NCI-H2029 (cell line): ENCODE results near the gene NTN1.
"Not testable (repeated sequence)": the region's sequence is repeated elsewhere in the genome, so short reads cannot be mapped to it uniquely, and the experiment has no call there.

Source experiments
- DNase-seq: peaks from one replicate; lab custom pipeline; 2025; lab: John Stamatoyannopoulos, UW

NTN1 gene

DNA sequence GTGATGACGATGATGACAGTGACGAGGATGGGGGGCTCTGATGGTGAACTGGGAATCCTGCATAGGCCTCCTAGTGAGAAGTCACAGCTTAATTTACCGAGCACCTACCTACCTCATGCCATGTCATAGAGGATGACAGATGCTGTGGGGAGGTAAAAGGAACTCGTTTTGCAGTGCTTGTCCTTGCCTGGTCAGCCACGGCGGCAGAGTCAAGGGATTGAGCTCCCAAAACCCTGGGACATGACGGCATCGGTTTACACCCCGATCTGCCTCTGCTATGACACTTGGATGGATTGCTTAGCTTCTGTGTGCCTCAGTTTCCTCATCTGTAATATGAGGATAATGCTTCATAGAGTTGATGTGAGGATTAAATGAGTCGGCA lies 103.2 kb downstream of the NTN1 start:
- DNase-seq = no peak

DNA sequence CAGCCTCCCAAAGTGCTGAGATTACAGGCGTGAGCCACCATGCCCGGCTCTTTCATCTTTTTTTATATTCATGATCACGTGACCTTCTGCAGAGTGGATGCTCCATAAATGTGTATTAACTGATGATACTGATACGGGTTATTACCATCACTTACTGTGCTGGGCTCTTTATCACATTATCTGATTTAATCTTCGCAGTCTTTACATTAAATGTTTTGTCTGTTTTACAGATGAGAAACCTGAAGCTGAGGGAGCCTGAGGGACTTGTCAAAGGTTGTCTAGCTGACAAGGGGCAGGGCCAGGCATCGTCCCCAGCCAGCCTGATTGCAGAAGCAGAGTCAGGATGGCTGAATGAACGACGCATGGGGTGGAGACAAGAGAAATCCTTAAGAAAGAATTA lies 104.4 kb downstream of the NTN1 start:
- no peak for DNase-seq

DNA sequence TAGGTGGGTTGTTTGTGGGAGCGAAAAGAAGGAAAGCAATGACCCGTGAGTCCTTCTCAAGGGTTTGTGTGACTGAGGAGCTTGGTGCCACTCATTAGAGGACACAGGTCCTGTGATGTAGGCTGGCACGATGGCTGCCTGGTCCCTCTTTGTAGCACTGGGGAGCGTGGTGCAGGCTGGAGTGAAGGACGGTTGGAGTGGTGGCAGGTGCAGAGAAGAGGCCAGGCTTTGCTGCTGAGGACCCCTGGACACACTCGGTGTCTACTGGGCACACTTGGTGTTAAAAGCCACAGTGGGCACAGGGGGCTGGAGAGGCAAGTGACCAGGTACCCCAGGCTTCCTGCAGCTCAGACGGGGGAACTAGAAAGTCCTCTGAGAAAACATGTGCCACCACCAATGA lies 106.0 kb downstream of the NTN1 start:
- DNase-seq = no peak

DNA sequence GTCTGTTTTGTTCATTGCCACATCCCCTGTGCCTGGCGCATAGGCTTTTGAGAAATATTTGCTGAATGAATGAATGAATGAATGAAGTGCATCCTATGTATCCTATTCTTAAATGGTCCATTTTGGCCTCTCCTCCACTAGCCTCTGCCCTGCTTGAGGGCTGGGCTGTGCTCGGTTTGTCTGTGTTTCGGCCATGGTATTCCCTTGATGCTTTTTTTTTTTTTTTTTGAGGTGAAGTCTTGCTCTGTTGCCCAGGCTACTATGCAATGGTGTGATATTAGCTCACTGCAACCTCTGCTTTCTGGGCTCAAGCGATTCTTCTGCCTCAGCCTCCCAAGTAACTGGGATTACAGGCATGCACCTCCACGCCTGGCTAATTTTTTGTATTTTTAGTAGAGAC lies 110.1 kb downstream of the NTN1 start:
- no peak for DNase-seq

DNA sequence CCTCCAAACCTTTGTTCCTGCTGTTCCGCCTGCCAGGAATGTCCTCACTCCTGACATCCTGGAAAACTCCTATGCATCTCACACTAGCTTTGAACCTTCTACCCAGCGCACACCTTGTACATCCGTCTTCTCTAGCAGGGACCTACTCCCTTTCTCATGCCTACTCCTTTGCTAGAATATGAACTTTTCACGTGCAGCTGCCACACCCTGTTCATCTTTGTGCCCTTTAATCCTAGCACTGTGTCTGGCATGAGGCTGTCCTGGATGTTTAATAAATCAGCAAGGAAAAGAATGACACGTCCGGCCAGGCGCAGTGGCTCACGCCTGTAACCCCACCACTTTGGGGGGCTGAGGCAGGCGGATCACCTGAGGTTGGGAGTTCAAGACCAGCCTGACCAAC lies 111.0 kb downstream of the NTN1 start:
- no peak for DNase-seq

DNA sequence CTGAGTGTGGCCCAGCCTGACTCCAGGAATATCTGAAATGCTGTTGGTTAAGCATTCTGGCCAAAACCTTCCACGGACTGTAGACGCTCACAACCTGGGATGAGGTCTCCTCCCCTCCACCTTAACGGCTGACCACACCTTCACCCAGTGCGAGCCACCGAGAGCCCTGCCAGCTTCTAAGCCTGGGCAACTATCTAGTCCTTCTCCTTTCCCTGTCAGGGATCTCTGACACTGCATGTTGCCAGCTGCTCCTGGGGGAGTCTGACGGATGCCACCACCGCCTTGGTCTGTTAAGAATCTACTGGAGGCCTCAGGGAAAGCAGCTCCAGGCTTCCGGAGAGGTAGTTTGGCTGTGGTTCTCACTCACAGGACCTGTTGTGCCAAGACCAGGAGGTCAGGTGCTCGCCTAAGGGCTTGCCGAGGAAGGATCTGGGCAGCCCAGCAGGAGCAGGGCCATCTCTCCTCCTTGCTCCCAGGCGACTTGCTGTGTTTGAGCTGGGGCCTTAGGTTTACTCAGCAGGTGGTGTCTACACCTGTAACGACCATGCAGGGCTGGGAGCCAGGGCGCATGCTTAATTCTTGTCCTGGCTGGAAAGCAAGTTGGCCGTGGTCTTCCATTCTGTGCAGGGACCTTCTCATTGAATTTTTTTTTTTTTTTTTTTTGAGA lies 111.8 kb downstream of the NTN1 start:
- no peak for DNase-seq

DNA sequence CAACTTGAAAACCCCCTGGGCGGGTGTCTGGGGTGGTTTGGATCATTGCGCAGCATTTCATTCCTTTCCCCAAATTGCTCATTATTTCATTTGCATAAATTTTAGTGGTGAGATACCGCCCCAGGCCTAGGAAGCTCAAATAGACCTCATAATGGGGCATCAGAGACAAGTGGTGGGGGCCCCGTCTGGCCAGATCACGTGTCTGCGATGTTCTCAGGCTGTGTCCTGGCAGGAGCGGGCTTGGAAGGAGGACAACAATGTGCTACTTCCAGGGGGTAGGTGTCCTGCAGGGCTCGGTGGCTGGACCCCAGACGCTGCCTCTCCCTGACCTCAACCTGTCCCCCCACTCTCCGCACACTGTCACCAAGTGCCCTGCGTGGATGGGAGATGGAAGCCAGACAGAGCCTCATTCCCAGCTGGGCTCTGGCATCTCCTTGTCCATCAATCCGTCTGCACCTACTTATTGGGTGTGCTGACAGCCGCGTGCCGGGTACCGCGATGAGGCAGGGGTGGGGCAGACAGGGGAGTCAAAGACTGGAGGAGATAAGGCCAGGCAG lies 116.9 kb downstream of the NTN1 start:
- no peak for DNase-seq

DNA sequence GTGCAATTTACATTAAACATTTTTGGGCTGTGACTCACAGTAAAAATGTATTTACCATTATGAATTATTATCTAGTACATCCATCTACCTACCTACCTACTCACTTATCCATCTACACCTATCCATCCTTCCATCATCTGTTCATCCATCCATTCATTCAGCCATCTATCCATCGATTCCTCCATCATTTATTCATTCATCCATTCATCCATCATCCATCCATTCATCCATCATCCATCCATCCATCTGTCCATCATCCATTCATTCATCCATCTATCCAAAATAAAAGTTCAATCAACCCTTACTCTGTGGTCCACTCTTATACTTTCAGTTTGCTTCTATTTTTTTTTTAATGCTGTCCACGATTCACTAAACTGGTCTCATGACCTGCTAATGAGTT lies 118.4 kb downstream of the NTN1 start:
- no peak for DNase-seq

DNA sequence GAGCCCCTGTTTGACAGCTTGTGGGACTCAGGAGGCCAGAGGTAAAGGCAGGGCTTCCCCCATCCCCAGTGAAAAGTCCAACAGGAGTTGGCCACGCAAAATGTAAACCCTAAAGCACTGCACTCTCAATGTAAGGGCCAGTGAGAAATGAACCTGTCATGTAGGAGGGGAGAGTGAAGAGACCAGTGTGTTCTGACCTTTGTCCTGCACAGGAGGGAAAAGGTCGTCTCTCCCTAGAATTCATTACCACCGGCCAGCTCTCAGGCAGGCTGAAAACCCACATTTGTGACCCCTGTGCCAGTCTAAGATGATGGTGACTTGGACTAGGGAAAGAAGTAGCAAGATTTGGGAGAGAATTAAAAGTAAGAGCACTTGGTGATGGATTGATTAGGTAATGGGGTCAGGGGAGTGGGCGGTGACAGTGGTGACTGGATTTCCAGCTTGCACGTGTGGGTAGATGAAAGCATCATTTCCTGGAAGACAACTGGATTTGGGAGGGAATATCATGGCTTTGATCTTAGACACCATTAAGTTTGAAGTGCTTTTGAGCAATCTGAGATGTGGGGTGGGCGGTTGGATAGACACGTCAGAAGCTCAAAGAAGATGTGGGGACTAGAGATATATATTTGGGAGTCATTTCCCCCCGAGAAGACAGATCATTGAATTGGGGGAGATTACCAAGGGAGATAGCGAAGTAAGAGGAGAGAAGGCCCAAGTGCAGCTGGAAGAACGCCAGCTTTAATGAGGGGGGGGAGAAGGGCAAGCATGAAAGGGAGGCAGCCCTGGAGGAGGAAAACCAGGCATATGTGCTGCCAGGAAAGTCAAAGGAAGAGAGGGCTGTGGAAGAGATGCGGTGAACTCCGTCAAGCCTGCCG lies 119.5 kb downstream of the NTN1 start:
- no peak for DNase-seq

DNA sequence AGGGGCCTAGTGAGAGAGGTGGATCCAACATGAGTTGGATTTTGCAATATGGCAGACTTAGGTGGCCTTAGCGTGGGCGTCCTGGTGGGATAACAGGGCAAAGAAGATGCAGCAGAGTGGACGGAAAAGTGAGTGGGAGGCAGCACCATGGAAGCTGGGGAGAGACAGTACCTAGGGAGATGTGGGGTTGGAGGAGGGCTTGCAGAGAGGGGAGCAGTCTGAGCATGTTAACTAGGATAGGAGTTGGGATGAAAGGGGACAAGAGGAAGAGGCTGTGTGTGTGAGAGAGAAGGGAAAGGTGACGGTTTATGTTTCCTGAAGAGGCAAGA lies 120.1 kb downstream of the NTN1 start:
- no peak for DNase-seq

DNA sequence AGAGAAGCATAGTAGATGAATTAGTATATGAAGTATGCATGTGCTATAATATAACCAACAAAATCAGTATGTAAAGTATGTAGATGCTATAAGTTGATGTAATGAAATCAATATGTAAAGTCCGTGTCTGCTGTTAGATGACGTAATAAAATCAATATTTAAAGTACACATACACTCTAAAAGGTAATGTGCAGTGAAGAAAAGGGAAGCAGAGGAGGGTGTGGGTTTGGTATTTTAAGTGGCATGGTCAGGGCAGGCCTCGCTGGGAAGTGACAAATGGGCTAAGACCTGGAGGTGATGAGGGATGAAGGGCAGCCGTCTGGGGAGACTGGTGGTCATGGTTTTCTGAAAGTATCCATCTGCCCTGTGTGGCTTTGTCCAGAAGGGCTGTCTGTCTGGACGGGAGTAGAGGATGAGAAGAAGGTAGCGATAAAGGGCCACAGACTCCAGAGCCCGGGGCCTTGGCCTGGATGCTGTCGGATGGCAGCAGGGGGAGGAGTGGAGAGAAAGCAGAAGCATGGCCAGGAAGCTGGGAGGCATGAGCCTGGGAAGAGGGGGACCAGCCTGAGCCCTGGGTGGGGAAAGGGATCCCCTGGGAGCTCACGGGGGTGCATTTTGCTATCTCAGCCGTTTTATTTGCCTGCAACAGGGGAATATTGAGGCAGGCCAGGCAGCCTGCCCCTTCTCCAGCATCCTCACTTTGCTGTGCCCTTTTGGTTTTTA lies 121.6 kb downstream of the NTN1 start:
- no peak for DNase-seq

DNA sequence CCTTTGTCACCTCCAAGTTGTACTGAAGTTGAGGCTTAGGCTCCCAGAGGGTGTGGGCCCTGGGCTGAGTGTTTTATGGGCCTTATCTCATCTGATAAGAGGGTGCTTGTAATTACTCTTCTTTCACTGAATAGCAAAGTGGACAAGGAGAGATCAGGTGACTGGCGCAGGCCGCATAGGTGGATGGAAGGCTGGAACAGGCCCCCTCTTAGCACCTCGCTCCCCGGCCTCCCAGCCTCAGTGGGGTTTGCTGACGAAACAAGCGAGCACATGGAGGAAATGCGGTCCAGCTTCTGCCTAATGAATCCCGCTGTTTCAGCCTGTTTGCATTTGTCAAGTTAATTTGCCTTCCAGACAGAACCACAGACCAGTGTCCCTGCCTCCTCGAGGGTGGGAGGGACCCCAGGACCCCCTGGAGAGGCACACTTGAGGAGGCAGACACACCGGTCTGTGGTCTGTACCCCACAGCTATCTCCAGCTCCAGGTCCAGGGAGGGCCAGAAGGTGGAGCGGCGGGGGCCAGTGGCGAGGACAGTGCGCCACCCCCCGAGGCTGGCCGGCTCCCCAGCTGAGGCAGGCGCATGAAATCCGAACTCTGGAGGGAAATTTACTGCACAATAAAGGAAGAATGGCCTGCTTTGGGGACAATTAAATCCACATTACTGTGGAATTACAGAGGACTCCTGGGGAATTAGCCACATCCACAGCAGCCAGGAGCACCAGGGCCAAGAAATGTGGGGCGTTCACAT lies 123.4 kb downstream of the NTN1 start:
- DNase-seq = no peak

DNA sequence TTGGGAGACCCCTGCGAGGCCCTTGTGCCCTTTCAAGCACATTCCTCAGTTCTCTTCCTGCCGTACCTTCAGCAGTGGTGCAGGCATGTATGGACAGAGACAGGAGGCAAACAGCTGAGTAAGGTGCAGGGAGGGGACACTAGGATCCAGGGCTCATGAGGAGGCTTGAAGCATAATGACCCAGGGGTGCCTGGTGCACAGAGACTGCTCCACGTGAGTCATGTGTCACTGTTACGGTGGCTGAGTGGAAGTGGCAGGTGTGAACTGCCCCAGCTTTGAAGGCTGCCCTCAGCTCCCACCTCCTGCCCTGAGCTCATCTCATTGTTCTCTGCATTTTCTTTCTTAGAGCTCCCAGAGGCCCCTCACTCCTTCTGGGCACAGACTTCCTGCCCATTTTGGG lies 124.8 kb downstream of the NTN1 start:
- DNase-seq = no peak

DNA sequence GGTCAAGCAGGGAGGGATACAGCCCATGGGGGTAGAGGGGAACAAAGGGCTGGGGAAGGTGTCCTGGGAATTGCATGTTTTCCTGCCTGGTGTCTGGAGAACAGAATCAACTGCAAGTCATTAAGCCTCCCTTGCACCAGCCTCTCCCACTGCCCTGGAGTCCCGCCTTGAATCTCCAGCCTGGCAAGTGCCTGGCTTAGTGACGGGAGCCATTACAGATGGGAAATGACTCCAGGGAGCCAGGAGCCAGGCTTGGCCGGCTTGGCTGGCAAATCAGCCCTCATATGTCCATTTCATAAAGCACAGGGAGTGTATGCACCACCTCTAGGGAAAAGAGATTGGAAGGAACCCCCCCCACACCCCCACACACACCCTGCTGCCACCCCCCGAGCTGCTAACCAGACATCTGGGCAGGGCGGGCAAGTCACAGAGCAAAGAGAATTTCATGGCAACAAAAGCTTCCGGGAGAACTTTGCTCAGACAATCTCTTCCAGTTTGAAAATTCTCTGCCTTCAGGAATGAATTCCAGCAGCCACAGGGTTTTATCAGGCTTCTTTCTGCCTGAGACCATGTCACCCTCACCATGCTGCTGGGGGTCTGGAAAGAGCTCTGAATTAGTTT lies 127.7 kb downstream of the NTN1 start:
- DNase-seq = no peak

DNA sequence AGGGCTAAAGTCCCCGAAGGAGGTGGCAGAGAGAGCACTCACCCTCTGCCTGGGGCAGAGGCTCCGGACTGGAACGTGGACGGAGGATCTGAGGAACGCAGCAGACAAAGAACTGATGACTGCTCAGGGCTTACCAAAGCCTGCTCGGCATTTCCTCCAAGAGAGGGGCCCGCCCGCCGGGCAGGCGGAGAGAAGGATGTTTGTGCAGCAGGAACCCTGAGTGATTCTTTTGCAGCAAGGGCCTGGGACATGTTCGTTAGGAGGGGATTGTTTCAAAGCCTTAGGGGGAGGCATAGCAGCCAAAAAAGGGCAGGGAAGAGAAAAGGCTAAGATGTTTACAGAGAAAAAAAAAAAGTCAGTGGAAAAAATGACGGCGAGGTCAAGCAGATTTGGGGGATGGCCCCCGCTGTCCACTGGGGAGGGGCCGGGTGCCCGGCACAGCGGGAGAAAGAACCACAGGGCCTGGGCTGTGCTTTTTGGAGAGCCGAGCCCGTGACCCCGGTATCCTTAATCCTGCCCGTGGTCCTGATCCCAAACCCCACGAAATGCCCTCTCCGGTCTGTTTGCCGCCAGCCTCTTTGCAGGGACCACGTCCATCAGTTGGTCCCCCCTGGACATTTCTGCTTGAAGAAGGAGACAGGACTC lies 129.3 kb downstream of the NTN1 start:
- no peak for DNase-seq

DNA sequence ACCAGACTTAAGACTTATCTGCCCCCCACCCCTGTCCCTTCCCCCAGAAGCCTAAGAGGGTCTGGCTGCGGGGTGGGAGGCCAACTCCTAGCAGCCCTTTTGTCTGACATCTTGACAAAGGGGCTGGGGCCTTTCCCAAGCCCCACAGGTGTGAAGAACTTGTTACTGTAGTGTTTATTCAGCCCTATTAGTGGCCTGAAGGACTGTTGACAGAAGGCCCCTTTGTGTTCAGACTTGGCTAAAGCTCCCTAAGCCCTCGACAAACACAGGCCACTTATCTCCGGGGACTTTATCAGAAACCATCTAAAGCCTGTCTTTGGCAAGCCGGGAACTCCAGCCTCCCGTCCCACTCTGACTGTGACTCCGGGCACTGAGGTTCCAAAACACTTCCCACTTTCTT lies 129.8 kb downstream of the NTN1 start:
- peak; percentile 43 for DNase-seq

DNA sequence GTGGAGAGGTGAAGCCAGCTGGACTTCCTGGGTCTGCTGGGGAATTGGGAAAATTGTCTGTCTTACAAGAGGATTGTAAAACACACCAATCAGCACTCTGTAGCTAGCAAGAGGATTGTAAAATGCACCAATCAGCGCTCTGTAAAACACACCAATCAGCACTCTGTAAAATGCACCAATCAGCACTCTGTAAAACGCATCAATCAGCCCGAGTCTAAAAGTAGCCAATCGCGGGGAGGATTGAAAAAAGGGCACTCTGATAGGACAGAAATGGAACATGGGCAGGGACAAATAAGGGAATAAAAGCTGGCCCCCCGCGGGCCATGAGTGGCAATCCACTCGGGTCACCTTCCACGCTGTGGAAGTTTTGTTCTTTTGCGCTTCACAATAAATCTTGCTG lies 130.4 kb downstream of the NTN1 start:
- DNase-seq = not testable (repeated sequence)

DNA sequence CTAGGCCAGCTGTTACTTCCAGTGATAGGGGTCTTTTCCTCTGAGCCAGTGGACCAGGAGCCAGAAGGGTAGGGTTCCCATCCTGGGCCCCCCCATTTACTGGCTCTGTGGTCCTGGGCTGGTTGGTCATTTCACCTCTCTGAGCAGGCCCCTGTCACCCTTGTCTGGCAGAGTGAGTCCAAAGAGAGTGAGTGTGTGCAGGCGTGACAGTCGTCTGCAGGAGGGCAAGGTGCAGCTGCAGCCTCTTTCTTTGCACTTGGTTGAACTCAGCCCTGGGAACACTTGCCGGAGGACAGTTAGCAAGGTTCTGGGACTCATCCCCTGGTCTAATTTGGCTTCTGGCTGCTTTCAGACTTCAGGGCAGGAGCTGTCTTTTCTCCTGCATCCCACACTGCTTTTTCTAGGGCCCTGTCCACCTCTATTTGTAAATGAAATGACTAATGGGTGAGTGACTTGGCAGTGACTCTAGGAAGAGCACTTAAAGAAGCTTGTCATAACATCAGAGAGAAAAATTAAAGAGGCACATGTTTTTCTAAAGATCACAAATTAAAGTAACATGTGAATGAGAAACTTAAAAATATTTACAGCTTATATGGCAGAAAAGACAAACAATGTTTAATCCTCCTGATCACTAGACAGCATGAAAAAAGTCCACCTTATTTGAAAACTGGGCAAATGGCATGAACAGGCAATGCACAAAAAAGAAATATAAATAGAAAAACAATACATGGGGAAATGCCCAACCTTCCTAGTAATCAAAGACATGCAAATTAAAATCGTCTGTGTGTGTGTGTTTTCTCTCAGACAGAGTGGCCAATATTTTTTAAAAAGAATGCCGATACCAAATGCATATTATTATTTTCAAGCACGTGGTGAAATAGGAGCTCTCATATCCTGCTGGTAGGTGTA lies 137.5 kb downstream of the NTN1 start:
- no peak for DNase-seq

DNA sequence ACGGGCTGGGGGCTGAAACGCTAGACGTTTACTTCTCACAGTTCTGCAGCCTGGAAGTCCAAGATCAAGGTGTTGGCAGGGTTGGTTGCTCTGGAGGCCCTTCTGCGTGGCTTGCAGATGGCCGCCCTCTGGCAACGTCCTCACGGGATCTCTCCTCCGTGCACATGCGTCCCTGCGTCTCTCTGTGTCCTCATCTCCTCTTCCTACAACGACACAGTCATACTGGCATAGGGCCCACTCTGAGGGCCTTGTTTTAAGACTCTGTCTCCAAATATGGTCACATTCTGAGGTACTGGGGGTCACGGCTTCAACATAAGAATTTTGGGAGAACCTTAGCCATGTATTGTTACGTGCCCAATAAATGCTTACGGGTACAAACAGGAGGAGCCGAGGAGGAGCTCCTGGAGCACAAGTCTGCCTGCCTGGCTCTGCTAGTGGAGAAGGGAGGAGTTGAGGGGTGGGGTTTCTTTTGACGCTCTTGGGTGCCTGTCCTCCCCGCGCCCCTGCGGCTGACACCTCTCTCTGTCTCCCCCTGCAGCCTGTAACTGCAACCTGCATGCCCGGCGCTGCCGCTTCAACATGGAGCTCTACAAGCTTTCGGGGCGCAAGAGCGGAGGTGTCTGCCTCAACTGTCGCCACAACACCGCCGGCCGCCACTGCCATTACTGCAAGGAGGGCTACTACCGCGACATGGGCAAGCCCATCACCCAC lies 141.1 kb downstream of the NTN1 start:
- no peak for DNase-seq
